K562 (cell line): ENCODE data around the gene EPM2A. TPM values are rescaled to one million over a fixed set of nuclear protein-coding genes. Genes with fewer than 3 reads are reported as not detected.

Source experiments
- ATAC-seq: fragments of 200-7000 bp; cut with Tn5 transposase; 3 replicates; pipeline ENCODE4 v1.9.1; 2020; ENCODE audit warnings: moderate library complexity
- BruUV-seq: library from RNA; stranded (reverse); fragments of 400-500 nt; replicated peaks from 2 replicates; lab custom pipeline; 2021; lab: Mats Ljungman, UMichigan
- CTCF ChIA-PET: fragments of 300-600 bp; formaldehyde crosslinking; extraction: SDS; loops from one replicate; lab custom pipeline; 2021; ENCODE audit warnings: low intra/inter-chr PET ratio; lab: Yijun Ruan, JAX
- POLR2A ChIA-PET: fragments of 300-600, 350-650 bp; sonication (Branson Sonifier 250); formaldehyde crosslinking; extraction: SDS; loops from one replicate; lab custom pipeline; 2021; ENCODE audit warnings: antibody characterized with exemption, inconsistent platforms; lab: Yijun Ruan, JAX
- DNase-seq, 4 experiments: peaks; one replicate each; pipeline versions ENCODE4 v3.0.0 to v3.0.0-alpha.2; 2011 to 2018; ENCODE audit warnings: low spot score in 3 of 4, mixed read lengths in 3 of 4; ENCODE audit errors: extremely low read depth in 1 of 4
- FAIRE-seq: peaks from 2 replicates; lab custom pipeline; 2011; peaks lifted over from hg19 to GRCh38; lab: Jason Lieb, UNC
- H2AFZ ChIP-seq: 2 replicates; pipeline ENCODE4 v1.6.0; 2011; ENCODE audit warnings: low read depth, low read length, control low read depth, inconsistent platforms
- H3K27ac ChIP-seq: fragments of 200-600 bp; 3 replicates; pipeline ENCODE4 v1.8.0; 2011; ENCODE audit warnings: low read depth, mild to moderate bottlenecking, control low read depth, inconsistent platforms, low read length, moderate library complexity, mixed read lengths; ENCODE audit errors: extremely low read depth
- H3K27me3 ChIP-seq, 2 experiments: fragments of 300-600 bp in 1 of 2; 2 replicates in 1 of 2; 3 replicates in 1 of 2; pipeline versions ENCODE4 v1.6.0 to v1.8.0; 2011; ENCODE audit warnings: inconsistent platforms in 2 of 2, low read length in 2 of 2, mild to moderate bottlenecking in 1 of 2, mixed read lengths in 1 of 2, moderate library complexity in 1 of 2; ENCODE audit not compliant: control insufficient read depth in 2 of 2, insufficient read depth in 2 of 2
- H3K36me3 ChIP-seq: fragments of 300-600 bp; 3 replicates; pipeline ENCODE4 v1.8.0; 2011; ENCODE audit warnings: mild to moderate bottlenecking, low read length, inconsistent platforms; ENCODE audit not compliant: control insufficient read depth, insufficient read depth
- H3K4me1 ChIP-seq, 2 experiments: fragments of 200-600 bp in 1 of 2; replicated peaks in 1 of 2; 2 replicates in 1 of 2; 3 replicates in 1 of 2; pipeline versions ENCODE4 v1.5.1 to v1.8.0; 2011; ENCODE audit warnings: inconsistent platforms in 2 of 2, low read length in 2 of 2, mild to moderate bottlenecking in 1 of 2, mixed read lengths in 1 of 2, moderate library complexity in 1 of 2; ENCODE audit not compliant: control insufficient read depth in 2 of 2, insufficient read depth in 2 of 2
- H3K4me2 ChIP-seq: 2 replicates; pipeline ENCODE4 v1.6.1; 2011; ENCODE audit warnings: low read length, control low read depth, inconsistent platforms, mixed read lengths; ENCODE audit not compliant: insufficient read depth
- H3K4me3 ChIP-seq: fragments of 200-600 bp; sonication (generic), shearing (Covaris generic); 2 replicates; pipeline ENCODE4 v1.5.1; 2016; ENCODE audit warnings: control low read depth, inconsistent platforms
- H3K79me2 ChIP-seq: fragments of 200-600 bp; 3 replicates; pipeline ENCODE4 v1.8.0; 2011; ENCODE audit warnings: low read length, inconsistent platforms; ENCODE audit not compliant: control insufficient read depth, insufficient read depth
- H3K9ac ChIP-seq, 2 experiments: 2 replicates each; pipeline versions ENCODE4 v1.6.0 to v1.6.1; 2011; ENCODE audit warnings: low read depth in 2 of 2, low read length in 2 of 2, control low read depth in 1 of 2, inconsistent platforms in 1 of 2, mild to moderate bottlenecking in 1 of 2, mixed read lengths in 1 of 2; ENCODE audit not compliant: insufficient read depth in 1 of 2
- H3K9me1 ChIP-seq: one replicate; pipeline ENCODE4 v1.6.0; 2011; ENCODE audit warnings: inconsistent platforms, mild to moderate bottlenecking, low read length, moderate library complexity; ENCODE audit not compliant: control insufficient read depth, insufficient read depth
- H3K9me3 ChIP-seq: replicated peaks from 2 replicates; pipeline ENCODE4 v1.5.1; 2011; ENCODE audit warnings: low read depth, low read length, inconsistent platforms; ENCODE audit not compliant: control insufficient read depth, insufficient read depth
- H4K20me1 ChIP-seq: replicated peaks from 2 replicates; pipeline ENCODE4 v1.6.1; 2011; ENCODE audit warnings: low read length, inconsistent platforms, mixed read lengths; ENCODE audit not compliant: control insufficient read depth, insufficient read depth
- BRF1 ChIP-seq: IDR thresholded peaks from 3 replicates; pipeline ENCODE4 v1.6.1; 2011; ENCODE audit warnings: borderline replicate concordance, mild to moderate bottlenecking; ENCODE audit not compliant: insufficient read length; ENCODE audit errors: extremely low read depth
- GABPB1 ChIP-seq: sonication (generic); formaldehyde crosslinking; IDR thresholded peaks from 2 replicates; pipeline ENCODE4 v1.8.0; 2022; ENCODE audit warnings: mild to moderate bottlenecking, missing genetic modification reagents
- GATAD2B ChIP-seq: fragments of 450-650 bp; IDR thresholded peaks from 2 replicates; pipeline ENCODE4 v1.6.1; 2017; ENCODE audit warnings: mild to moderate bottlenecking, borderline replicate concordance
- HDAC6 ChIP-seq: IDR thresholded peaks from 2 replicates; pipeline ENCODE4 v1.6.1; 2012; ENCODE audit warnings: low read depth, mild to moderate bottlenecking, control low read depth, inconsistent platforms, low read length, moderate library complexity
- KDM4B ChIP-seq, 2 experiments: fragments of 450-650 bp in 1 of 2; sonication (generic) in 1 of 2; IDR thresholded peaks; 2 replicates each; pipeline ENCODE4 v1.6.1; 2016 to 2017; ENCODE audit warnings: borderline replicate concordance in 2 of 2, antibody characterized with exemption in 1 of 2, low read depth in 1 of 2, mild to moderate bottlenecking in 1 of 2
- KLF10 ChIP-seq: fragments of 250-450 bp; sonication (Bioruptor Pico); IDR thresholded peaks from 2 replicates; pipeline ENCODE4 v1.6.1; 2021; ENCODE audit warnings: matching md5 sums
- KLF16 ChIP-seq: IDR thresholded peaks from 2 replicates; pipeline ENCODE4 v1.6.1; 2016; ENCODE audit warnings: antibody characterized with exemption
- MTA2 ChIP-seq: fragments of 450-650 bp; IDR thresholded peaks from 2 replicates; pipeline ENCODE4 v1.6.1; 2016; ENCODE audit warnings: low read depth
- NFATC3 ChIP-seq: fragments of 450-650 bp; IDR thresholded peaks from 2 replicates; pipeline ENCODE4 v1.6.1; 2017; ENCODE audit warnings: mild to moderate bottlenecking
- OTX1 ChIP-seq: fragments of 450-650 bp; formaldehyde crosslinking; IDR thresholded peaks from 2 replicates; pipeline ENCODE4 v1.4.0; 2022; ENCODE audit warnings: mild to moderate bottlenecking
- RHOXF2B ChIP-seq: fragments of 250-450 bp; sonication (Bioruptor Pico); conservative IDR thresholded peaks from 2 replicates; pipeline ENCODE4 v1.5.1; 2021
- SAFB ChIP-seq: fragments of 200-400 bp; formaldehyde crosslinking; IDR thresholded peaks from 2 replicates; pipeline ENCODE4 v1.6.1; 2017; ENCODE audit warnings: low read depth, low read length, borderline replicate concordance
- SMAD2 ChIP-seq: fragments of 150-350 bp; IDR thresholded peaks from 2 replicates; pipeline ENCODE4 v1.6.1; 2014; ENCODE audit warnings: low read depth, mild to moderate bottlenecking, low read length
- ZBTB8A ChIP-seq: fragments of 450-650 bp; IDR thresholded peaks from 2 replicates; pipeline ENCODE4 v1.6.1; 2018; ENCODE audit warnings: mild to moderate bottlenecking, moderate library complexity; ENCODE audit not compliant: partially characterized antibody
- in situ Hi-C: fragments of 300-500 bp; cut with MboI; formaldehyde crosslinking; loops from 4 replicates; pipeline ENCODE4 v1.15.0; 2018; ENCODE audit warnings: inconsistent platforms, mixed read lengths
- intact Hi-C: fragments of 100-400 bp; cut with micrococcal nuclease; formaldehyde crosslinking; loops from 2 replicates; pipeline ENCODE4 v1.14.2; 2022
- polyA plus RNA-seq, 8 experiments: library from polyadenylated mRNA; depleted of rRNA in 4 of 8; stranded (reverse) in 5 of 8; unstranded in 3 of 8; fragments of >200 nt; fragmentation: Nextera tagmentation in 2 of 8; fragmentation: Illumina TruSeq in 1 of 8; extraction: Ambion mirVana in 2 of 8; extraction: Trizol in 1 of 8; gene quantifications; 2 replicates each; pipeline versions ENCODE4 v1.2.1 to v1.2.3, GENCODE V29; 2011 to 2014; ENCODE audit warnings: inconsistent platforms in 1 of 8, missing spikeins in 1 of 8
- total RNA-seq, 7 experiments: library from RNA; depleted of rRNA in 6 of 7; stranded (reverse); fragments of >200 nt in 6 of 7; fragmentation: Illumina TruSeq in 2 of 7; extraction: Trizol in 2 of 7; gene quantifications; 2 replicates each; pipeline versions ENCODE4 v1.2.1 to v1.2.3, GENCODE V29; 2011 to 2021; ENCODE audit warnings: low replicate concordance in 1 of 7
- TF ChIP-seq, protein P1 (sequence below): fragments of 200-800 bp; sonication (Bioruptor generic); IDR thresholded peaks from 2 replicates; pipeline ENCODE4 v1.6.1; 2017; ENCODE audit warnings: missing genetic modification characterization, missing compliant biosample characterization
- TF ChIP-seq, protein P2 (sequence below): fragments of 250-450 bp; sonication (Bioruptor Pico); IDR thresholded peaks from 2 replicates; pipeline ENCODE4 v1.8.0; 2022; ENCODE audit warnings: moderate library complexity, mild to moderate bottlenecking, inconsistent platforms
- TF ChIP-seq, protein P3 (sequence below): fragments of 250-450 bp; sonication (Bioruptor Pico); IDR thresholded peaks from 2 replicates; pipeline ENCODE4 v1.8.0; 2021; ENCODE audit warnings: borderline replicate concordance, mild to moderate bottlenecking, moderate library complexity; ENCODE audit not compliant: poor library complexity, severe bottlenecking
- TF ChIP-seq, protein P4 (sequence below): fragments of 450-650 bp; formaldehyde crosslinking; IDR thresholded peaks from 2 replicates; pipeline ENCODE4 v1.4.0; 2020; ENCODE audit warnings: mild to moderate bottlenecking

EPM2A gene
- total and polyA plus RNA-seq, 9 of the 15 experiments (the other 6 are each of a cell fraction or from before 2014, with no cell fraction given) = 0.35 to 5.3 (median 2.5) TPM

DNA sequence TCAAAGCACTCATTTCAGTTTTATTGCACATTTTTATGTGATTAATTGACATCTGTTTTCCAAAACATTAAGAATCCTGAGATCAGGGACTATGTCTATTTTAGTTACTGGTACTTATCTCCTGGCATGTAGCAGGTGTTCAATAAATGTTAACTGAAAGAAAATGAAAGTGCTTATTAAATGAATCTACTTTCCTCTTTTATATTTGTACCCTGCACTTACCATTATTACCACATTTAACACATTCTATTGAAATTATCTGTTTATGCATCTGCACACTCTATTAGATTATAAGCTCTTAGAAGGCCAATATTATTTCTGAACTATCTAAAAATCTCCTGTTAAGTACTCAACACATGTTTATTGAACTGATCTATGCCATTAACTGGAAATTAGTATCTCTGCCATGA, 131.9 kb downstream of the EPM2A start:
- POLR2A ChIA-PET = no interaction called here

More for the DNA sequence above, 131.9 kb downstream of the EPM2A start:
- Histone ChIP-seq H3K4me2 (no peak overlapping the region), H3K4me3 (no peak overlapping the region), H3K27ac (no peak overlapping the region), H3K36me3 (no peaks in the 10 kb centered on the region), H3K9me3 (no peaks in the 10 kb centered on the region; the same call in 1 of the 2 replicates), H3K9ac (no peak overlapping the region), H3K9me1 (no peaks in the 10 kb centered on the region), H3K79me2 (no peaks in the 10 kb centered on the region), H3K4me1 (no peaks in the 10 kb centered on the region), H2AFZ (no peak overlapping the region), H4K20me1 (no peaks in the 10 kb centered on the region), H3K27me3 (no peaks in the 10 kb centered on the region)
- in situ Hi-C loops (no loop called here), intact Hi-C loops (no loop called here)
- FAIRE-seq = no peak
- CTCF ChIA-PET = no interaction called here
- no peak for ATAC-seq
- TF ChIP-seq, protein P1, sequence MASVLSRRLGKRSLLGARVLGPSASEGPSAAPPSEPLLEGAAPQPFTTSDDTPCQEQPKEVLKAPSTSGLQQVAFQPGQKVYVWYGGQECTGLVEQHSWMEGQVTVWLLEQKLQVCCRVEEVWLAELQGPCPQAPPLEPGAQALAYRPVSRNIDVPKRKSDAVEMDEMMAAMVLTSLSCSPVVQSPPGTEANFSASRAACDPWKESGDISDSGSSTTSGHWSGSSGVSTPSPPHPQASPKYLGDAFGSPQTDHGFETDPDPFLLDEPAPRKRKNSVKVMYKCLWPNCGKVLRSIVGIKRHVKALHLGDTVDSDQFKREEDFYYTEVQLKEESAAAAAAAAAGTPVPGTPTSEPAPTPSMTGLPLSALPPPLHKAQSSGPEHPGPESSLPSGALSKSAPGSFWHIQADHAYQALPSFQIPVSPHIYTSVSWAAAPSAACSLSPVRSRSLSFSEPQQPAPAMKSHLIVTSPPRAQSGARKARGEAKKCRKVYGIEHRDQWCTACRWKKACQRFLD (CRISPR knock-in tag) = no peak
- TF ChIP-seq HDAC6 (no peak), BRF1 (no peak), KLF16 (no peak), MTA2 (no peak), RHOXF2B (no peak), KDM4B (IDR thresholded peaks at IDR 0.05; ENCODE audit: borderline replicate concordance in 2 of 2, low read depth in 1 of 2) (no peak), NFATC3 (no peak), GATAD2B (no peak), GABPB1 (no peak), KLF10 (no peak), ZBTB8A (no peak), SAFB (no peak), SMAD2 (no peak), OTX1 (CRISPR knock-in tag) (no peak)
- TF ChIP-seq, protein P2, sequence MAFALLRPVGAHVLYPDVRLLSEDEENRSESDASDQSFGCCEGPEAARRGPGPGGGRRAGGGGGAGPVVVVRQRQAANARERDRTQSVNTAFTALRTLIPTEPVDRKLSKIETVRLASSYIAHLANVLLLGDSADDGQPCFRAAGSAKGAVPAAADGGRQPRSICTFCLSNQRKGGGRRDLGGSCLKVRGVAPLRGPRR (CRISPR knock-in tag) = no peak
- TF ChIP-seq, protein P3, sequence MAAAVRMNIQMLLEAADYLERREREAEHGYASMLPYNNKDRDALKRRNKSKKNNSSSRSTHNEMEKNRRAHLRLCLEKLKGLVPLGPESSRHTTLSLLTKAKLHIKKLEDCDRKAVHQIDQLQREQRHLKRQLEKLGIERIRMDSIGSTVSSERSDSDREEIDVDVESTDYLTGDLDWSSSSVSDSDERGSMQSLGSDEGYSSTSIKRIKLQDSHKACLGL (CRISPR knock-in tag) = no peak
- TF ChIP-seq, protein P4, sequence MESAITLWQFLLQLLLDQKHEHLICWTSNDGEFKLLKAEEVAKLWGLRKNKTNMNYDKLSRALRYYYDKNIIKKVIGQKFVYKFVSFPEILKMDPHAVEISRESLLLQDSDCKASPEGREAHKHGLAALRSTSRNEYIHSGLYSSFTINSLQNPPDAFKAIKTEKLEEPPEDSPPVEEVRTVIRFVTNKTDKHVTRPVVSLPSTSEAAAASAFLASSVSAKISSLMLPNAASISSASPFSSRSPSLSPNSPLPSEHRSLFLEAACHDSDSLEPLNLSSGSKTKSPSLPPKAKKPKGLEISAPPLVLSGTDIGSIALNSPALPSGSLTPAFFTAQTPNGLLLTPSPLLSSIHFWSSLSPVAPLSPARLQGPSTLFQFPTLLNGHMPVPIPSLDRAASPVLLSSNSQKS (CRISPR knock-in tag) = no peak
- no TSS peak for BruUV-seq
- no peak for DNase-seq
